Esophagus squamous epithelium (tissue), 5 donors: Measurements from ENCODE around the gene GINS1. TPM values are rescaled to one million over a fixed set of nuclear protein-coding genes. Genes with fewer than 3 reads are reported as not detected.

Source experiments
- DNase-seq: peaks from one replicate; lab custom pipeline; 2025; lab: John Stamatoyannopoulos, UW
- H3K27ac ChIP-seq, 4 donors: fragments of 200-600 bp; sonication (generic); one replicate each; pipeline ENCODE4 v1.5.1; 2016 to 2019; ENCODE audit warnings: mild to moderate bottlenecking in 1 of 4
- H3K27me3 ChIP-seq, 4 donors: fragments of 200-600 bp; sonication (generic); 1 replicate in 3 of 4; 2 replicates in 1 of 4; pipeline versions ENCODE4 v1.5.1 to v1.6.0; 2017 to 2021; ENCODE audit warnings: antibody characterized with exemption in 1 of 4
- H3K36me3 ChIP-seq, 3 donors: fragments of 200-600 bp; sonication (generic); one replicate each; pipeline ENCODE4 v1.5.1; 2016 to 2019
- H3K4me1 ChIP-seq, 3 donors: fragments of 200-600 bp; sonication (generic); one replicate each; pipeline ENCODE4 v1.5.1; 2017 to 2019
- H3K4me3 ChIP-seq, 4 donors: fragments of 200-600 bp; sonication (generic); 1 replicate in 3 of 4; 2 replicates in 1 of 4; pipeline ENCODE4 v1.5.1; 2016 to 2019; ENCODE audit warnings: mild to moderate bottlenecking in 2 of 4, moderate library complexity in 1 of 4
- H3K9me3 ChIP-seq, 3 donors: fragments of 200-600 bp; sonication (generic); one replicate each; pipeline ENCODE4 v1.5.1; 2016 to 2019
- POLR2A ChIP-seq, 4 donors: fragments of 450-650 bp; IDR thresholded peaks; one replicate each; pipeline ENCODE4 v1.6.1; 2017; ENCODE audit warnings: antibody characterized with exemption in 4 of 4, mild to moderate bottlenecking in 4 of 4, moderate library complexity in 3 of 4
- WGBS, 2 donors: methylation state at CpG; one replicate each; pipeline ENCODE4 v1.1.5; 2018; 5-methylcytosine and 5-hydroxymethylcytosine counted together
- intact Hi-C: fragments of 100-400 bp; cut with DNase I; formaldehyde crosslinking; loops from one replicate; pipeline ENCODE4 v1.15.0; 2022
- total RNA-seq, 4 donors: library from RNA; depleted of rRNA; stranded (reverse); fragments of >200 nt; gene quantifications; one replicate each; pipeline ENCODE4 v1.1.0, GENCODE V29; 2016
- TF ChIP-seq, protein P1 (sequence below), 6 experiments: fragments of 450-650 bp in 4 of 6; fragments of 200-600 bp in 2 of 6; sonication (generic) in 2 of 6; IDR thresholded peaks; one replicate each; pipeline ENCODE4 v1.5.1; 2016 to 2019; ENCODE audit warnings: antibody characterized with exemption in 6 of 6, mild to moderate bottlenecking in 4 of 6, moderate library complexity in 4 of 6
- donor health status: DM: yes; HTN: yes; CAD: no.

Gene GINS1
- total RNA-seq, 4 donors from 2014 or later = 3.4 to 12.9 (median 6.4) TPM

- 68 to 88% methylated on average over 10 of the region's 10 CpGs for WGBS, 2 donors
- DNase-seq = no peak
- H3K9me3 ChIP-seq = no peaks in the 10 kb centered on the region
- no peak overlapping the region for H3K4me3 ChIP-seq
- H3K36me3 ChIP-seq = no peaks in the 10 kb centered on the region
- intact Hi-C loops = no loop called here
- TF ChIP-seq POLR2A (IDR thresholded peaks at IDR 0.05) = no peak
- TF ChIP-seq, protein P1, sequence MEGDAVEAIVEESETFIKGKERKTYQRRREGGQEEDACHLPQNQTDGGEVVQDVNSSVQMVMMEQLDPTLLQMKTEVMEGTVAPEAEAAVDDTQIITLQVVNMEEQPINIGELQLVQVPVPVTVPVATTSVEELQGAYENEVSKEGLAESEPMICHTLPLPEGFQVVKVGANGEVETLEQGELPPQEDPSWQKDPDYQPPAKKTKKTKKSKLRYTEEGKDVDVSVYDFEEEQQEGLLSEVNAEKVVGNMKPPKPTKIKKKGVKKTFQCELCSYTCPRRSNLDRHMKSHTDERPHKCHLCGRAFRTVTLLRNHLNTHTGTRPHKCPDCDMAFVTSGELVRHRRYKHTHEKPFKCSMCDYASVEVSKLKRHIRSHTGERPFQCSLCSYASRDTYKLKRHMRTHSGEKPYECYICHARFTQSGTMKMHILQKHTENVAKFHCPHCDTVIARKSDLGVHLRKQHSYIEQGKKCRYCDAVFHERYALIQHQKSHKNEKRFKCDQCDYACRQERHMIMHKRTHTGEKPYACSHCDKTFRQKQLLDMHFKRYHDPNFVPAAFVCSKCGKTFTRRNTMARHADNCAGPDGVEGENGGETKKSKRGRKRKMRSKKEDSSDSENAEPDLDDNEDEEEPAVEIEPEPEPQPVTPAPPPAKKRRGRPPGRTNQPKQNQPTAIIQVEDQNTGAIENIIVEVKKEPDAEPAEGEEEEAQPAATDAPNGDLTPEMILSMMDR (IDR thresholded peaks at IDR 0.05) = no peak
- peak overlapping the region in 3 of 4 donors; percentile 20 to 43 (median 23) for H3K27ac ChIP-seq
- no peaks in the 10 kb centered on the region for H3K27me3 ChIP-seq
- no peaks in the 10 kb centered on the region for H3K4me1 ChIP-seq
Measured at GRCh38 chr20:25372584-25373336, 34.7 kb upstream of the GINS1 start.

- no peak overlapping the region for H3K4me3 ChIP-seq
- H3K27ac ChIP-seq = no peak overlapping the region
- intact Hi-C loops = no loop called here
- DNase-seq = no peak
- no peaks in the 10 kb centered on the region for H3K4me1 ChIP-seq
- WGBS, 2 donors = 82 to 85% methylated on average over 2 of the region's 2 CpGs
- no peaks in the 10 kb centered on the region for H3K36me3 ChIP-seq
- H3K9me3 ChIP-seq = no peaks in the 10 kb centered on the region
- H3K27me3 ChIP-seq = no peaks in the 10 kb centered on the region
- TF ChIP-seq, protein P1 (IDR thresholded peaks at IDR 0.05) = no peak
- TF ChIP-seq POLR2A (IDR thresholded peaks at IDR 0.05) = no peak
Measured at GRCh38 chr20:25374842-25375241, 32.6 kb upstream of the GINS1 start.

DNA sequence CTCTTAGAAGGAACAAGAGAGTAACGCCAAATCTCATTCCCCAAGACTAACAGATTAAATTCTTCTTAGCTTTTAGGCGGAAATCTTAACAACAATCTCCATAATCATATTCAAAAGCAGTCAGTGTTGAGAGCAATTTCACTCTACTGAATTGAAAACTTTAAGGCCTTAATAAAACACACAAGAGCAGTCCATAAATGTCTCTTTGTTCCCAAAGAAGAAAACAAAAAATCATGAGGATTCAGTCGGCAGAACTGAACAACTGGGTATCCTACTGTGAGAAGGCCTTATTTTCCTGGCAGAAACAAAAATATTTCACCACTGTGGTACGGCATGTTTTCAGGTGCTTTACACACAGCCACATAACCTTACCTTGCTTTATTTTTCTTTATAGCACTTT is 31.2 kb upstream of the GINS1 start:
- TF ChIP-seq, protein P1 (IDR thresholded peaks at IDR 0.05) = no peak
- TF ChIP-seq POLR2A (IDR thresholded peaks at IDR 0.05) = no peak
- intact Hi-C loops = no loop called here
- Histone ChIP-seq H3K4me3 (no peak overlapping the region), H3K9me3 (no peaks in the 10 kb centered on the region), H3K27me3 (no peaks in the 10 kb centered on the region), H3K36me3 (no peaks in the 10 kb centered on the region), H3K27ac (no peak overlapping the region), H3K4me1 (no peaks in the 10 kb centered on the region)
- DNase-seq = no peak
- WGBS, 2 donors = 93 to 95% methylated on average over 4 of the region's 4 CpGs

- H3K4me3 ChIP-seq = no peak overlapping the region
- DNase-seq = no peak
- TF ChIP-seq POLR2A (IDR thresholded peaks at IDR 0.05) = no peak
- TF ChIP-seq, protein P1 (IDR thresholded peaks at IDR 0.05) = no peak
- peaks cover 0 to 3% (median 0%) of the 10 kb centered on the region in 3 donors for H3K36me3 ChIP-seq
- 64 to 87% methylated on average over 2 of the region's 2 CpGs for WGBS, 2 donors
- H3K9me3 ChIP-seq = no peaks in the 10 kb centered on the region
- no peaks in the 10 kb centered on the region for H3K4me1 ChIP-seq
- H3K27ac ChIP-seq = no peak overlapping the region
- no peaks in the 10 kb centered on the region for H3K27me3 ChIP-seq
- intact Hi-C loops = no loop called here
Measured at GRCh38 chr20:25376886-25377285, 30.6 kb upstream of the GINS1 start.

- Histone ChIP-seq H3K4me3 (no peak overlapping the region), H3K9me3 (no peaks in the 10 kb centered on the region), H3K4me1 (no peaks in the 10 kb centered on the region), H3K36me3 (peaks cover 0 to 9% (median 0%) of the 10 kb centered on the region in 3 donors), H3K27me3 (no peaks in the 10 kb centered on the region), H3K27ac (no peak overlapping the region)
- TF ChIP-seq, protein P1 (IDR thresholded peaks at IDR 0.05) = no peak
- TF ChIP-seq POLR2A (IDR thresholded peaks at IDR 0.05) = no peak
- DNase-seq = no peak
- WGBS, 2 donors = 96 to 97% methylated on average over 5 of the region's 5 CpGs
- intact Hi-C loops = no loop called here
Measured at GRCh38 chr20:25378189-25378883, 29.1 kb upstream of the GINS1 start.
